Amniotic stem cell (primary cell): ENCODE data around the gene TNNT2.

Source experiments
- DNase-seq: peaks from one replicate; lab custom pipeline; 2025; lab: John Stamatoyannopoulos, UW

TNNT2 gene

GRCh38 chr1:201334325-201335173, 42.9 kb downstream of the TNNT2 start:
- DNase-seq: no peak

DNA sequence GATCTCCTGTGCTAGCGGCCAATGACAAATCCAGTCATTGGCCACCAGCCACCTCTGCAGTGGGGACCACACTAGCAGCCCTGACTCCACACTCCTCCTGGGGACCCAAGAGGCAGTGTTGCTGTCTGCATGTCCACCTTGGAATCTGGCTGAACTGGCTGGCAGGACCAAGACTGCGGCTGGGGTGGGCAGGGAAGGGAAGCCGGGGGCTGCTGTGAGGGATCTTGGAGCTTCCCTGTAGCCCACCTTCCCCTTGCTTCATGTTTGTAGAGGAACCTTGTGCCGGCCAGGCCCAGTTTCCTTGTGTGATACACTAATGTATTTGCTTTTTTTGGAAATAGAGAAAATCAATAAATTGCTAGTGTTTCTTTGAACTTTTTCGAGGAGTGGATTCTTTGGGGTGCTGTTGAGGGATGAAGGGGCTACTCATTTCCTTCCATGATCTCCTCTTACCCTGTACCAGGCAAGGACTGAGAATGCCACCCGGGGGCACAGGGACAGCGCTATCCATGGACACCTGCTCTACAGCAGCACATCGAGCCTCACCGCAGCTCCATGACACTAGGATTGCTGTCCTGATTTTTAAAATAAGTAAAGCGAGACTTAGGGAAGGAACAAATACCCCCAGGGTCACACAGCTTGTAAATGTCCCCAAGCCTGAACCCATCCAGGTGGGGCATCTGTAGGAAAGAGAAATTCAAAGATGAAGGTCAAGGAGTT, 44.7 kb downstream of the TNNT2 start:
- DNase-seq: no peak

- no peak for DNase-seq
Measured at GRCh38 chr1:201332021-201332420, 45.5 kb downstream of the TNNT2 start.

DNA sequence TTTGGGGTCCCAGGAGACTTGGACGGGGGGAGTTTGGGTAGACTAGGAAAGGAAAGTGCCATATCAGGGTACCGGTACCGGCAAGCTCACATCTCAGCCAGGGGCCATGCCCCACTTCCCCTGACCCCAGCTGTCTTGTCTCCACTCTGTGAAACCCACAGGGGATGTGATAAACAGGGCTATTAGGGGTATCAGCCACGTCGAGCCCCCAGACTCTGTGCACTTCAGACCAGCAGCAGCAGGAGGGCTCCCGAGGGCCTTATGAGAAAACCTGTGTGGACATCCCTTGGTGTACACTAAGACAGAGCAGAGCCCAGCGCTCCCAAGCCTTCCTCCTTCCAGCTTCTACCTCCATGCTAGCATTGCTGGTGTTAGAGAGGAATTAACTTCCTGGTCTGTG, 46.3 kb downstream of the TNNT2 start:
- DNase-seq: no peak

- DNase-seq: no peak
Measured at GRCh38 chr1:201330541-201330940, 46.9 kb downstream of the TNNT2 start.

GRCh38 chr1:201329801-201330200, 47.7 kb downstream of the TNNT2 start:
- no peak for DNase-seq

DNA sequence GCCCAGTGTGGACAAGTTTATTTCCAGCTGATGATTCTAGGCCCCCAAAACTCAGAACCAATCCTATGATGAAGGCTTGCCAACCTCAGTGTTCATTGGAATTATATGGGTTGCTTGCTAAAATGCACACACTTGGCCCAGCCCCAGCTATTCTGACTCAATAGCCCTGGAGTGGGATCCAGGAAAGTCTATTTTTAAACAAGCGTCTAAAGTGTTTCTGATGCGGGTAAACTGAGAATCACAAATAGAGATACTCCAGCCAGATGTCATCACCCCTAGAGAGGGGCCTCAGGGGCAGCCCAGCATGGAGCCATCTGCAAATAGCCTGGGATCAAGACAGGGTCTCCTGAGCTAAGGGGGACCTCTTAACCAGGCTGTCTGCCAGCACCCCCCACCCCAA, 48.2 kb downstream of the TNNT2 start:
- DNase-seq: no peak

- no peak for DNase-seq
Measured at GRCh38 chr1:201328576-201328975, 48.9 kb downstream of the TNNT2 start.

- no peak for DNase-seq
Measured at GRCh38 chr1:201327687-201328240, 49.7 kb downstream of the TNNT2 start.

DNA sequence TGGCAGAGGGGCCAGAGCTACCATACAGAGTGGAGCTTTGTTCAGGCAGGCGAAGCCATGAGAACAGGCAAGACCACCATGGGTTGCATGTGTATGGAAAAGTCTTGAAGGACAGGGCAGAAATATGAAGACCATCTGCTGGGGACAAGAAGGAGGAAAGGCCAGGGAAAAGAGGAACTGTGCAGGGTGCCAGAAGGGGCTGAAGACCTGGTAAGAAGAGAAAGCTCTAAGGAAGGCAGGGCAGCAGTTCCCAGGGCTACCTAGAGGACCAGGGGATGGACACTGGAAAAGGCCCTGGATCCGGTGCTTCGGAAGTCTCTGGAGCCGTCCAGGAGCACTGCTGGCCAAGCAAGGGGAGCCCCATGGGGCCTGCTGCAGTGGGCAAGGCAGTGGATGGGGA, 50.8 kb downstream of the TNNT2 start:
- DNase-seq: no peak

GRCh38 chr1:201325678-201326060, 51.8 kb downstream of the TNNT2 start:
- DNase-seq: no peak

GRCh38 chr1:201324821-201325677, 52.4 kb downstream of the TNNT2 start:
- DNase-seq: no peak

GRCh38 chr1:201324306-201324705, 53.2 kb downstream of the TNNT2 start:
- no peak for DNase-seq

- no peak for DNase-seq
Measured at GRCh38 chr1:201322653-201323510, 54.6 kb downstream of the TNNT2 start.

DNA sequence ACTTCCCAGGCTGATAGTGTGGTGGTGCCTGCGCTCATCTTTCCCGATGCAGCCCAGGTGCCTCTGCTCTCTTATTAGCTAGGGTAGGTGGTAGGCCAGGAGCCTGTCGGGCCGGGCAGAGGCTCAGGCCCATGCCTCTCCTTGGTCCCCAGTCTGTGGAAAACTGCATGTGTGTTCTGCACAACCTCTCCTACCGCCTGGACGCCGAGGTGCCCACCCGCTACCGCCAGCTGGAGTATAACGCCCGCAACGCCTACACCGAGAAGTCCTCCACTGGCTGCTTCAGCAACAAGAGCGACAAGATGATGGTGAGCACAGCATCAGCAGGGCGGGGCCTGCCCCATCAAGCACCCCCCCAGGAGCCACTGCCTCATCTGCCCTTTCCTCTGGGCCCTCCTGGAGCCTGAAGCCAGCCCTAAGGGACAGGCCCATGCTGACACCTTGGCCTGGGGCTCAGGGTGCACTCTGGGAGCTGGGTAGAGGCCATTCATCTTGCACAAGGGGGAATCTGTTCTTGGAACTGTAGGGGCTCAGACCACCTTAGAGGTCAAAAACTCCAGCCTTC, 55.6 kb downstream of the TNNT2 start:
- no peak for DNase-seq

DNA sequence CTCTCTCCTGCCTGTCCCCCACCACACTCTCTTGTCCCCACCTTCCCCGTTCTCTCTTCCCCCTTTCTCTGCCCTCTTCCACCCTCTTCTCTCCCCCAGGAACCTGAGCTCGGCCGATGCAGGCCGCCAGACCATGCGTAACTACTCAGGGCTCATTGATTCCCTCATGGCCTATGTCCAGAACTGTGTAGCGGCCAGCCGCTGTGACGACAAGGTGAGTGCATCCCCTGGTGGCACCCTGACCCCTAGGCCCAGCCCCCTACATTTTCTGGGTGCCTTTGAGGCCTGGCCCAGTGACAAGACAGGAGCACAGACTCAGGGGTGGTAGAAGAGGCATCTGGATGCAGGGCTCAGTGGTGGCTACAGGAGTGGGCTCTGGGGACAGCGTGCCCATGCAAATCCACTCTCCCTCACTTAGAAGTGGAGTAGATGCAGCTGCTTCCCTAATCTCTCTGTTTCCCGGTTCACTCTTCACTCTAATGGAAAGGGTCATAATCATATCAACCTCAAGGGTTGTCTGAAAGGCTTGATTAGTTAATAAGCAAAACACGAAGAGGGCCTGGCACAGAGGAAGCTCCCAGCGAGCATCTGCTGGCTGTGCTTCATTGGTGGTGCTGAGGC, 57.2 kb downstream of the TNNT2 start:
- no peak for DNase-seq

DNA sequence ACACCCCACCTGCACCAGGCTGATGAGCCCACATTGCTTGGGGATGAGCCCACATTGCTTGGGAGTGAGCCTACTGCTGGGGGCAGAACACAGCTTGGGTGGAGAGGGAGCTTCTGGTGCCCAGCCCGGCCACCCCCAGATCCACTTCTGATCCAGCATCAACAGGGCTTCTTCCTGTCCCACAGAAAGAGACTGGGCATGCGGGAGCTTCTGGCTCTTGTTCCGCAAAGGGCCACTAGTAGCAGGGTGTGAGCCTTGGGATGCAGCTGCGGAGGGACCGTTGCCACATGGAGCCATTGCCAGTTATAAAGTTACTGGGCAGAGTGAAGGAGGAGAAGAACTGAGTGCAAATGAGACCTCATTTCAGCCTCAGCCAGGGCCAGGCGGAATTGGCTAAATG, 57.8 kb downstream of the TNNT2 start:
- DNase-seq: no peak

GRCh38 chr1:201318504-201319340, 58.8 kb downstream of the TNNT2 start:
- no peak for DNase-seq

- no peak for DNase-seq
Measured at GRCh38 chr1:201317551-201317950, 59.9 kb downstream of the TNNT2 start.

DNA sequence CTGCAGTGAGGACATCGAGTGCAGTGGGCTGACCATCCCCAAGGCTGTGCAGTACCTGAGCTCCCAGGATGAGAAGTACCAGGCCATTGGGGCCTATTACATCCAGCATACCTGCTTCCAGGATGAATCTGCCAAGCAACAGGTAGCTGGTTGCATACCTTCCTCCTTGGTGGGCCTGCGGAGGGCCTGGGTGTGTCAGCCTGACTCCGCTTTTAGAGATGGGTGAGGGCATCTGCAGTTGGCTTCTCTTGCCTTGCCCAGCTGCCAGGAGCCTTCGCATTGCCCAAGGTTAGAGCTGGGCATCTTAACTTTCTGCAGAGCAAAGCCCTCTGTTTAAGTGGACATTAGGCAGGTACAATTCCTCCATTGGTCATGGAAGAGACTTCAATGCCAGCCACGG, 60.9 kb downstream of the TNNT2 start:
- DNase-seq: no peak
